Fibroblast of skin of scalp (primary cell): ENCODE data around the gene PRPS1L1. TPM values are rescaled to one million over a fixed set of nuclear protein-coding genes. Genes with fewer than 3 reads are reported as not detected.

ENCODE experiments used
- DNase-seq: peaks from one replicate; pipeline ENCODE4 v3.0.0-alpha.2; 2013
- polyA plus RNA-seq, 2 experiments: library from polyadenylated mRNA; unstranded; fragments of 120-200 nt; gene quantifications; one replicate each; pipeline ENCODE4 v1.2.1, GENCODE V29; 2013; ENCODE audit not compliant: insufficient read length in 2 of 2

The PRPS1L1 gene
- not detected for polyA plus RNA-seq (2013, experiment 1 of 2; ENCODE audit: insufficient read length)
- polyA plus RNA-seq (2013, experiment 2 of 2; ENCODE audit: insufficient read length) = not detected

GRCh38 chr7:18027628-18028027, at the start of gene PRPS1L1:
Gene PRPS1L1 (minus strand): TSS chr7:18027846.
- no peak for DNase-seq

GRCh38 chr7:18076461-18076860, 48.8 kb upstream of the PRPS1L1 start:
- no peak for DNase-seq

GRCh38 chr7:18068745-18069144, 41.1 kb upstream of the PRPS1L1 start:
- DNase-seq = no peak

- DNase-seq = peak; percentile 26
These were observed 36.7 kb upstream of the PRPS1L1 start for GRCh38 chr7:18064242-18064838.

GRCh38 chr7:18063149-18063901, 35.7 kb upstream of the PRPS1L1 start:
- no peak for DNase-seq

- no peak for DNase-seq
These were observed 31.5 kb upstream of the PRPS1L1 start for GRCh38 chr7:18059171-18059570.

GRCh38 chr7:18053941-18054340, 26.3 kb upstream of the PRPS1L1 start:
- DNase-seq = no peak

- DNase-seq = no peak
These were observed 25.7 kb upstream of the PRPS1L1 start for GRCh38 chr7:18053177-18053928.

- DNase-seq = no peak
These were observed 21.6 kb upstream of the PRPS1L1 start for GRCh38 chr7:18049262-18049661.

GRCh38 chr7:18046601-18047000, 19.0 kb upstream of the PRPS1L1 start:
- DNase-seq = no peak

- no peak for DNase-seq
These were observed 17.5 kb upstream of the PRPS1L1 start for GRCh38 chr7:18045171-18045570.

- no peak for DNase-seq
These were observed 13.5 kb upstream of the PRPS1L1 start for GRCh38 chr7:18041191-18041590.

GRCh38 chr7:18040196-18040595, 12.6 kb upstream of the PRPS1L1 start:
- peak; percentile 75 for DNase-seq

- DNase-seq = no peak
These were observed 10.7 kb upstream of the PRPS1L1 start for GRCh38 chr7:18038382-18038781.

- no peak for DNase-seq
These were observed 10.0 kb upstream of the PRPS1L1 start for GRCh38 chr7:18037609-18038008.

- no peak for DNase-seq
These were observed 9.1 kb upstream of the PRPS1L1 start for GRCh38 chr7:18036783-18037182.

- no peak for DNase-seq
These were observed 3.1 kb upstream of the PRPS1L1 start for GRCh38 chr7:18030758-18031157.

GRCh38 chr7:18020138-18020715, 7.4 kb downstream of the PRPS1L1 start:
- peak; percentile 46 for DNase-seq

GRCh38 chr7:18019555-18019954, 8.1 kb downstream of the PRPS1L1 start:
- DNase-seq = peak; percentile 51

- DNase-seq = no peak
These were observed 9.1 kb downstream of the PRPS1L1 start for GRCh38 chr7:18018296-18019215.

- DNase-seq = no peak
These were observed 10.8 kb downstream of the PRPS1L1 start for GRCh38 chr7:18016547-18017444.
